Daoy (cell line): ENCODE measurements around the gene FXR2. TPM values are rescaled to one million over a fixed set of nuclear protein-coding genes. Genes with fewer than 3 reads are reported as not detected.
"Not testable (repeated sequence)": the region's sequence is repeated elsewhere in the genome, so short reads cannot be mapped to it uniquely, and the experiment has no call there.

Source experiments
- DNase-seq: peaks from one replicate; pipeline ENCODE4 v3.0.0-alpha.2; 2015; ENCODE audit warnings: low read depth
- total RNA-seq: library from RNA; depleted of rRNA; stranded (reverse); fragments of >200 nt; shearing (Covaris generic); gene quantifications from 2 replicates; pipeline ENCODE4 v1.2.3, GENCODE V29; 2014

FXR2 gene
- total RNA-seq, 1 experiment from 2014 or later: 87.4 TPM

DNA sequence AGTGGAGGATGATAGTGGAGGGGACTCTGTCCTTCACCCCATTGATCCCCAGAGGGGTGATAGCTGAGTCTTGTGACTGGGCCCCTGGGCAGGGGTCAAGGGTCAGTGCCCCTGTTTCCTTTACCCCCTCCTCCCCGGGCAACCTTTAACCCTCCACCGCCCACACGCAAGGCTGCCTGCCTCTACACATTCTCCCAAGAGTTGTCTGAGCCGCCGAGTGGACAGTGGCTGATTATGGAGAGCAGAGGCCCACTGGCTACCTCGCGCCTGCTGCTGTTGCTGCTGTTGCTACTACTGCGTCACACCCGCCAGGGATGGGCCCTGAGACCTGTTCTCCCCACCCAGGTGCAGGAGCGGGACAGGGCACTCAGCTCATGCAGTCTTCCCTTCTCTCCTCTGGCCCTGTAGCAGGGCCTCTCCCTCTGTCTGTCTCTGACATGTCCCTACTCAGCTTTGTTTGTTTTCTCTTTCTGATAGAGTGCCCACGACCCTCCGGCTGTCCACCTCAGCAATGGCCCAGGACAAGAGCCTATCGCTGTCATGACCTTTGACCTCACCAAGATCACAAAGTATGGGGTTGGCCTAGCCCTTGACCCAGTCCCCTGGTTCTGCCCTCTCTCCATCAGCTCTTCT is 15.4 kb upstream of the FXR2 start, which contains the start of gene SHBG:
TSS of gene SHBG (plus strand) at position 197 of the 633 bp plus-strand sequence. CDS start at position 235, 38 bp downstream.
- DNase-seq: no peak

- peak; percentile 96 for DNase-seq
Measured at GRCh38 chr17:7627250-7628121, 12.8 kb upstream of the FXR2 start, which contains the start of gene SAT2. TSS of gene SAT2 (minus strand) at chr17:7627821. CDS start at chr17:7627635, 186 bp downstream.

DNA sequence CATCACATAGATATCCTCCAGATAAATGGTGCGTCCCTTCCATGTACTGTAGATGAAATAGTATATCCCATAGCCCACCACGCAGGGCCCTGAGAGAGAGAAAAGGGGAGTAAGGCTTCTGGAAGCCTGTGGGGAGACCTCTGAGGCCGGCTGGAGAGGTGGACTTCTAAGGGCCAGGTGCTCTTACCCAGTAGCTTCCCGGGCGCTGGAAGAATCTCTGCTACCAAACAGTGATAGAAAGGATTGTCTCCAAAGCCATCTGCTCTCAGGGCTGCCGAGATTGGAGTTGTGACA is 12.2 kb upstream of the FXR2 start:
- DNase-seq: no peak

GRCh38 chr17:7626307-7626706 is 11.6 kb upstream of the FXR2 start:
- DNase-seq: no peak

- not testable (repeated sequence) for DNase-seq
Measured at GRCh38 chr17:7625749-7626148, 11.1 kb upstream of the FXR2 start.

DNA sequence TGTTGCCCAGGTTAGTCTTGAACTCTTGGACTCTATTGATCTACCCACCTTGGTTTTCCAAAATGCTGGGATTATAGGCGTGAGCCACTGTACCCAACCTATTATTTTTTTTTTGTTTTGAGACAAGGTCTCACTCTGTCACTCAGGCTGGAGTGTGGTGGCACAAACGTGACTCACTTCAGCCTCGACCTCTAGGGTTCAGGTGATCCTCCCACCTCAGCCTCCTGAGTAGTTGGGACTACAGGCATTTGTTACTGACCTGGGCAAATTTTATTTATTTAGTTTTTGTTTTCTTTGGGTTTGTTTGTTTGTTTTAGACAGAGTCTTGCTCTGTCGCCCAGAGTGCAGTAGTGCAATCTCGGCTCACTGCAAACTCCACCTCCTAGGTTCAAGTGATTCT is 9.0 kb upstream of the FXR2 start:
- no peak for DNase-seq

DNA sequence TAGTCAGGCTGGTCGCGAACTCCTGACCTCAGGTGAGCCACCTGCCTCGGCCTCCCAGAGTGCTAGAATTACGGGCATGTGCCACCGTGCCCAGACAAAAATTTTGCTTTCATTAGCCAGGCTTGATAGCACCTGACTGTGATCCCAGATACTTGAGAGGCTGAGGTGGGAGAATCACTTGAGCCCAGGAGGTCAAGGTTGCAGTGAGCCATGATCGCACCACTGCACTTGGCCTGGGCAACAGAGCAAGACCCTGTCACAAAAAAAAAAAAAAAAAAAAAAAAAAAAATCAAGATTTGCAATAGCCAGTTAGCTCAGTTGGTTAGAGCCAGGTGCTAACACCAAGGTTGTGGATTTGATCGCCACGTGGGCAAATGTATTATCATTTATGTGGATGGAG is 6.1 kb upstream of the FXR2 start:
- no peak for DNase-seq

DNA sequence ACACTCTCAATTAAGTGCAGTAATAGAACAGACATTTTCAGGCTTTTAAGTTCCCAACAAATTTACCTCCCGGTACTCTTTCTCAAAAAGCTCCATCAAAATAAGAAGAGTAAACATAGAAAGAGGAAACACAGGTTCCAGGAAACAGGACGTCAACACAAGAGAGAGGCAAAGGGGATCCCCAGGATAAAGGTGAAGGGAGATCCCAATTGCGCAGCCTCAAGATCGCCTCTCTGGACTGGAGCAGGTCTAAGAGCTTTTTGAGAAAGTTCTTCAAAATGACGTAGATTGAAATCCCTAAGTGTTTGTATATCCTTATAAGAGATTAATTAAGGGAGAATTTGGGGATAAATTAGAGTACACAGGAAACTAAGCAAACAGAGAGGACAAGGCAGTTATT is 3.9 kb upstream of the FXR2 start:
- no peak for DNase-seq

DNA sequence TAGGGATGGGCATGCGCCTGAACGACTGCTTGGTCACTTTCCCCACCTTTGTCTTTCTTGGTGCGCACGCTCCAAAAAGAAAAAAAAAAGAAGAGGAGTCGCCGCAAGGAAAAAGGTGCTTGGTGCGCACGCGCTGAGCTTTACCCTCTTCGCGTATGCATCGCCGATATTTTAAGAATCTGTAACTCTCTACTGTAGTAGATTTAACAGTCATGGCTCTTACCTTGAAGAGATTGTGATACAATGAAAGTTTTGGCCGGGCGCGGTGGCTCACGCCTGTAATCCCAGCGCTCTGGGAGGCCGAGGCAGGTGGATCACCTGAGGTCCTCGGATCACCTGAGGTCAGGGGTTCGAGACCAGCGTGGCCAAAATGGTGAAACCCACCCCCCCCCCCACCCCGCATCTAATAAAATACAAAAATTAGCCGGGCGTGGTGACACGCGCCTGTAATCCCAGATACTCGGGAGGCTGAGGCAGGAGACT is 609 bp upstream of the FXR2 start:
- no peak for DNase-seq

GRCh38 chr17:7613769-7614424 is 800 bp downstream of the FXR2 start:
- peak; percentile 49 for DNase-seq

GRCh38 chr17:7612294-7612640 is 2.4 kb downstream of the FXR2 start:
- DNase-seq: no peak

DNA sequence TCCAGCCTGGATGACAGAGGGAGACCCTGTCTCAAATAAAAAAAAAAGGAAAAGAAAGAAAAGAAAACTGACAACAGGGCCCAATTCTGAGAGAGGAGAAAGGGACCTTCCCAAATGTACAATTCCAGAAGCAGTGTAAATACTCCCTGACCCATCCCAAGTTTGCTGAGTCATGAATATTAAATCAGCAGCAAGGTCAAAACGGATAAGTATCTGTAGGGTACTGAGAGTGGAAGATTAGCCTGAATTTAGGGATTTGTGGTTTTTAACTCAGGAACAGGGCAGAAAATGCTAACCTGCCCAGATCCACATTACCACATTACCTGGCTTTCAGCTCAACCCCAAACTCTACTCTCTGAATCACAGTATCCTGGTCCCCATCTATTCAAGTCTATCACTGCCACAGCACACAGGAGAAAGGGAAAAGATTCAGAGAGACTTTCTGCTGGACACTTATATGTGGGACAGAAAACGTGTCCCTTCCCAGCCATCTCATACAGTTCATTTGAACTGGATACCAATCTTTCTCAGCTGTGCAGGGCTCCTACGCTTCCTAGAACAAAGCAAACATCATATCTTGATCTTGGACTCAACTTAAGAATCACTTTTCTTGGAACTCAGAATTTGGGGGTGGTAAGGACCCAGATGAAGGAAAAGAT is 2.9 kb downstream of the FXR2 start:
- DNase-seq: no peak

GRCh38 chr17:7610641-7611040 is 4.1 kb downstream of the FXR2 start:
- DNase-seq: no peak

DNA sequence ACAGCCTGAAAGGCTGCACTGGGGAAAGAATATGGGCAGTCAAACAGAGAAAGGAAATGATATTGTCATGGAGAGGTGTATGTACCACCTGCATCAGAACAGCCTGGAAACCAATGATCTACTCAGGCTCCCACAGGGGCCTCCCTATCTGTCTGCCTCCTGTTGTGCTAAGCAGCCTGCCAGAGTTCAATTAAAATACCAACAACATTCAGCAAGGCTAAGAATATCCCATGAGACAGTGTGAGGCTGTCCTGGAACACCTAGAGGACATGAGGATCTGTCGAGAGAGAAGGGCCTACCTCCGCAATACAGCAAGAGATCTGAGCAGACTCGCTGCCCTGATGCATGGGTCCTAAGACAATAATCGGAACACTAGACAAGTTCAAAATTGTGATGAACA is 8.4 kb downstream of the FXR2 start:
- DNase-seq: no peak

- not testable (repeated sequence) for DNase-seq
Measured at GRCh38 chr17:7597561-7597960, 17.1 kb downstream of the FXR2 start.

GRCh38 chr17:7593296-7593695 is 21.4 kb downstream of the FXR2 start:
- no peak for DNase-seq

DNA sequence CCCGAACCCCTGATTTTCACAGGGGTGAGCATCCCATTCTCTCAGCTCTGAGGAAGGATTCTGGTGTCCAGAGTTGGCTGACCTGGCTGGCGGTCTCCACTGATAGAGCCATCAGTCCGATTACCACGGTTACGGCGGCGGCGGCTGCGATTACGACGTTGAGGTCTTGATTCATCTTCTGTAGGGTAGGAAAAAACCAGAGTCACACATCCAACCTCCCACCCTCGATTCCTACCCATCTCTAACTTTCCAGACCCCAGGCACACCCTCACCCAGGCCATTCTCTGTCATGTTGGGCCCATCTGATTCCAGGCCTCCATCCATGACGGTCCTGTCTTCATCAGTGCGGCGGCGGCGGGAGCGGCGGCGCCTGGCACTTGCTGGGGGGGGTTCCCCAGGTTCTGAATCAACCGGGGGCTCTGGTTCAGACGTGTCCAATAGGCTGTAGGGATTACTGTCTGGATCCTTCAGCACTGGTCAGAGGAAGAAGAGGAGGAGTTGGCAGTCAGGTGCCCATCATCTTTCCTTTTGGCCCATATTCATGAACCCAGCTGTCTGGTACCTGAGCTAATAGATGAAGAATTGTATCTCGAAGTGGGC is 22.2 kb downstream of the FXR2 start:
- DNase-seq: no peak

DNA sequence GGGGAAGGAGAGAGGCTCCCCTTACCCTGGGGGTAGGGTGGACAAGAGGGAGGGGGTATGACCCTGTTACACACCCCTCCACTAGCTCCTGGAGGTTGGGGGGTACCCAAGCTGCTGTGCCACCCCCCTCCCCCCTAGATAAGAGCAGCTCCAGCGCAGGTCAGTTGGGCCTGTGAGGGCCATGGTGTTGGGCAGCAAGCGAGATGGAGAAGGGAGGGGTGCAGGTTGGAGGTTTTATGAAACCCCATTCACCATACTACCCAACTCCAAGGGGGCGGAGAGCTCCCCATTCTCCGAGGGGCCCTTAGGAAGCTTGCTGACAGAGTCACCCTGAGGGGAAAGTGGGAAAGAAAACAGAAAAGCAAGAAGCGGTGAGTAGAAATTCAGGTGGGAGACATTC is 23.1 kb downstream of the FXR2 start:
- no peak for DNase-seq

DNA sequence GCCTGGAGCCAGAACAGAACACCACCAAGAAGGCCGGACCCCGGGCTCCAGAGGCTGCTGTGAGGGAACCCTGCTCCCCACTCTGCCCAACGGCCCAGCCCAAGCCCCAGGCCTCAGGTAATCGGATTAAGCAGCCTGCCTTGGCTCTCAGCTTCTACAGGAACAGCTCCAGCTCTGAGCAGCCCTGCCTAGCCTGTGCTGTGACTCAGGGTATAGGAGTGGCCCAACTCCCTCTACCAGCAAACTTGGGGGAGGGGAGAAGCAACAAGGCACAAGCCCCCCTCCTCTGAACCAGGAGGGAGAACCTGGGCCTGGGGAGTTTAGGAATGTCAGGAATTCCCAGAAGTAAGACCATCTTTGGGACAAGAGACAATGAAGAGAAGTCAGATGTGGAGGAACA is 24.0 kb downstream of the FXR2 start:
- peak; percentile 63 for DNase-seq

DNA sequence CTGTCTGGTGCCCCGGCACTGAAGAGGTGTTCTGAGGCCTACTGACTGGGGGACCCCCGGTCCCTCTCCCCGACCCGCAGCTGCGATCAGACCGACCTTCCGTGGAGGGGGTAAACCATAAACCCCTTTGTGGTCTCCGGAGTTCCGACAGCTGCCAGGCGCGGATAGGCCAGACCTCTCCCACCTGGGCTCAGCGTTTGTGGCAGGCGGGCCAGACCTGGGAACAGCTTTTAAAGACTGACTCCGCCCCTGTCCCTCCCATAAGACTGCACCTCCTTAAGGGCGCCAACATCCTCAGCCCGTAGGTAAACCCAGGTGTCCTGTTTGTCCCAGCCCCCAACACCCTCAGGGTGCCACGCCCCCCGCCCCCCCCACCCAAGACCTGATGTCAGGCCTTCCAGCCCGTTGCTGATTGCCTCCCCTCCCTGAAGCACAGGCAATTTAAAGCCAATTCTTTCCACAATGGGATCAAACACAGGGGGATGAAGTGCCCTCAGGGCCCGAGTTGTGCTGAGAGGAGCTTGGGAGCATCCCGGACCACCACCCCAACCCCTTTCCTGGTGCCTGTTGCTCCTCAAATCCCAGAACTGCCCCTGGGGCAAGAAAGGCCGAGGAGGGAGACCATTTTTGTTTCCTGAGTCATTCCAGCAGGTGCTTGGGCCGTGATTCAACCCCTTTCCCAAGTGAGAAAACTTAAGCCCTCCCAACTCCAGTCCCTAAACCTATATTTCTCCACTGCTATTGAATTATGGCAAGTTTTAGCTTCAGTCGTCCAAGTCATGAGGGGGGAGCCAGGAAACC is 24.6 kb downstream of the FXR2 start, which contains the start of gene SOX15:
TSS of gene SOX15 (minus strand) at position 204 of the 801 bp plus-strand sequence. CDS start 418 bp downstream, outside the sequence.
- DNase-seq: peak; percentile 64
